ENCODE results near the gene MAP3K9. TPM values are rescaled to one million over a fixed set of nuclear protein-coding genes. Genes with fewer than 3 reads are reported as not detected.

MAP3K9 gene
- total RNA-seq, 4 donors from 2014 or later, result 0.20 to 1.5 (median 0.59) TPM

GRCh38 chr14:70735043-70735442 lies 74.3 kb downstream of the MAP3K9 start:
- H3K36me3 ChIP-seq, result peaks cover 0 to 6% (median 0%) of the 10 kb centered on the region in 3 donors
- no peaks in the 10 kb centered on the region for H3K27me3 ChIP-seq
- TF ChIP-seq EP300 (IDR thresholded peaks at IDR 0.05), result no peak
- no peak for TF ChIP-seq POLR2A (IDR thresholded peaks at IDR 0.05)
- no peak for TF ChIP-seq CTCF (IDR thresholded peaks at IDR 0.05)
- no peaks in the 10 kb centered on the region for H3K4me1 ChIP-seq
- H3K4me3 ChIP-seq, result no peak overlapping the region
- no peak for DNase-seq (ENCODE audit: low spot score in 2 of 2)
- no peaks in the 10 kb centered on the region for H3K9me3 ChIP-seq
- 18 to 19% methylated on average over 4 of the region's 4 CpGs for WGBS, 2 donors
- H3K27ac ChIP-seq, result no peak overlapping the region

- TF ChIP-seq EP300 (IDR thresholded peaks at IDR 0.05) (no peak), CTCF (IDR thresholded peaks at IDR 0.05) (no peak), POLR2A (IDR thresholded peaks at IDR 0.05) (no peak)
- DNase-seq (ENCODE audit: low spot score in 2 of 2), result no peak
- no peak overlapping the region for H3K4me3 ChIP-seq
- H3K27me3 ChIP-seq, result no peaks in the 10 kb centered on the region
- H3K9me3 ChIP-seq, result no peaks in the 10 kb centered on the region
- peaks cover 0 to 5% (median 0%) of the 10 kb centered on the region in 4 donors for H3K4me1 ChIP-seq
- WGBS, 2 donors, result 70 to 76% methylated on average over 7 of the region's 7 CpGs
- H3K36me3 ChIP-seq, result peaks cover 0 to 6% (median 0%) of the 10 kb centered on the region in 3 donors
- no peak overlapping the region for H3K27ac ChIP-seq
These were observed 77.7 kb downstream of the MAP3K9 start for GRCh38 chr14:70731447-70732239.

- peaks cover 0 to 5% (median 0%) of the 10 kb centered on the region in 4 donors for H3K4me1 ChIP-seq
- WGBS, 2 donors, result 95 to 96% methylated on average over 11 to 17 of the region's 17 CpGs
- H3K27me3 ChIP-seq, result no peaks in the 10 kb centered on the region
- peaks cover 0 to 6% (median 0%) of the 10 kb centered on the region in 3 donors for H3K36me3 ChIP-seq
- no peaks in the 10 kb centered on the region for H3K9me3 ChIP-seq
- no peak overlapping the region for H3K27ac ChIP-seq
- H3K4me3 ChIP-seq, result no peak overlapping the region
- DNase-seq (ENCODE audit: low spot score in 2 of 2), result no peak
- no peak for TF ChIP-seq CTCF (IDR thresholded peaks at IDR 0.05)
- no peak for TF ChIP-seq POLR2A (IDR thresholded peaks at IDR 0.05)
- no peak for TF ChIP-seq EP300 (IDR thresholded peaks at IDR 0.05)
These were observed 78.9 kb downstream of the MAP3K9 start for GRCh38 chr14:70730393-70730792.

- WGBS, 2 donors, result 57 to 58% methylated on average over 6 of the region's 6 CpGs
These were observed 82.5 kb downstream of the MAP3K9 start for GRCh38 chr14:70726651-70727375.

More at GRCh38 chr14:70726651-70727375, 82.5 kb downstream of the MAP3K9 start:
- TF ChIP-seq POLR2A (IDR thresholded peaks at IDR 0.05), result no peak
- TF ChIP-seq EP300 (IDR thresholded peaks at IDR 0.05), result no peak
- no peak for TF ChIP-seq CTCF (IDR thresholded peaks at IDR 0.05)
- Histone ChIP-seq H3K27ac (no peak overlapping the region), H3K27me3 (no peaks in the 10 kb centered on the region), H3K36me3 (peaks cover 0 to 6% (median 0%) of the 10 kb centered on the region in 3 donors), H3K4me3 (no peak overlapping the region), H3K4me1 (peaks cover 0 to 5% (median 0%) of the 10 kb centered on the region in 4 donors), H3K9me3 (no peaks in the 10 kb centered on the region)
- no peak for DNase-seq (ENCODE audit: low spot score in 2 of 2)
